ENCODE measurements around the gene TNXB. TPM values are rescaled to one million over a fixed set of nuclear protein-coding genes. Genes with fewer than 3 reads are reported as not detected.
A peak's percentile ranks its signal among the peaks of the same experiment; 100 is the strongest.

TNXB gene
- total RNA-seq, 3 donors from 2014 or later: 20.1 to 87.0 (median 36.9) TPM

DNA sequence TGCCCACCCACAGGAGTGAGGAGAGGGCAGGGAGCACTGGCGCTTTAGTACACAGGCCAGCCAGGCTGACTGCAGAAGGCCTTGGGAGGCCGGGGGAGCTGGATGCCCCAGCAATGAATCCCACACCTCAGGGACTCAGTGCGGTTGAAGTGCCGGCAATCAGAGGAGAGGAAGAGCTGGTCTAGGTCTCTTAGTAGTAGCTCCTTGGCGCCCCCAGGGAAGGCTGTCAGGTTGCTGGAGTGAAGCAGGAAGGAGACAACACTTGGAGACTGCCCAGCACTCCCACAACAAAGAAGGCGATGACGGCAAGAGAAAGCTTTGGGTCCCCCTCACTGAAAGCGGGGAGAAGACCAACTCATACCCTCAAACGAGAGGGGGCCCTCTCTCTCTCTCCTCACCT, 8.3 kb upstream of the TNXB start:
- Histone ChIP-seq H3K4me1 (ENCODE audit: low read depth) (peaks cover 7% of the 10 kb centered on the region), H3K4me3 (no peak overlapping the region), H3K36me3 (ENCODE audit: low read depth) (no peaks in the 10 kb centered on the region), H3K9me3 (no peaks in the 10 kb centered on the region)
- intact Hi-C loops (cut with DNase I, micrococcal nuclease): no loop called here
- TF ChIP-seq, protein P1, sequence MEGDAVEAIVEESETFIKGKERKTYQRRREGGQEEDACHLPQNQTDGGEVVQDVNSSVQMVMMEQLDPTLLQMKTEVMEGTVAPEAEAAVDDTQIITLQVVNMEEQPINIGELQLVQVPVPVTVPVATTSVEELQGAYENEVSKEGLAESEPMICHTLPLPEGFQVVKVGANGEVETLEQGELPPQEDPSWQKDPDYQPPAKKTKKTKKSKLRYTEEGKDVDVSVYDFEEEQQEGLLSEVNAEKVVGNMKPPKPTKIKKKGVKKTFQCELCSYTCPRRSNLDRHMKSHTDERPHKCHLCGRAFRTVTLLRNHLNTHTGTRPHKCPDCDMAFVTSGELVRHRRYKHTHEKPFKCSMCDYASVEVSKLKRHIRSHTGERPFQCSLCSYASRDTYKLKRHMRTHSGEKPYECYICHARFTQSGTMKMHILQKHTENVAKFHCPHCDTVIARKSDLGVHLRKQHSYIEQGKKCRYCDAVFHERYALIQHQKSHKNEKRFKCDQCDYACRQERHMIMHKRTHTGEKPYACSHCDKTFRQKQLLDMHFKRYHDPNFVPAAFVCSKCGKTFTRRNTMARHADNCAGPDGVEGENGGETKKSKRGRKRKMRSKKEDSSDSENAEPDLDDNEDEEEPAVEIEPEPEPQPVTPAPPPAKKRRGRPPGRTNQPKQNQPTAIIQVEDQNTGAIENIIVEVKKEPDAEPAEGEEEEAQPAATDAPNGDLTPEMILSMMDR (IDR thresholded peaks at IDR 0.05): no peak
- DNase-seq (no peak), ATAC-seq (no peak)

DNA sequence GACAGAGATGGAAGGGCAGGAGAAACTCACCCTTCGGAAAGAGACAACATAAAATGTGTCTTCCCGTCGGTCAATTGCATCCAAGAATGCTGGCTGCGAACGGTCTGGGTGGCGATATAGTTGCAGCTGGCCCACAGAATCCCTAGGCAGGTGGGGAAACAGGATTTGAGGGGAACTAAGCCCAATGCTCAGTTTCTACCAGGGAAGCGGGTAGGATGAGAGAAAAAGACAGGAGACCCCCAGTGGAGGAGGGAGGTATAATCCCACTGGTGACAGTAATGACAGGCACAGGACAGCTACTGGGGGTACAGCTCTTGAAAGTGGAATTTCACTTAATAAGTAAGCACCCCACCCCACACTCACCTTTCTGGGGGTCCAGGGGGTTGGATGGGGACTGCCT, 7.5 kb upstream of the TNXB start:
- no peak for DNase-seq
- intact Hi-C loops (cut with DNase I, micrococcal nuclease): no loop called here
- peaks cover 7% of the 10 kb centered on the region for H3K4me1 ChIP-seq (ENCODE audit: low read depth)
- TF ChIP-seq, protein P1 (IDR thresholded peaks at IDR 0.05): no peak
- no peaks in the 10 kb centered on the region for H3K9me3 ChIP-seq
- ATAC-seq: no peak
- no peak overlapping the region for H3K4me3 ChIP-seq
- no peaks in the 10 kb centered on the region for H3K36me3 ChIP-seq (ENCODE audit: low read depth)

DNA sequence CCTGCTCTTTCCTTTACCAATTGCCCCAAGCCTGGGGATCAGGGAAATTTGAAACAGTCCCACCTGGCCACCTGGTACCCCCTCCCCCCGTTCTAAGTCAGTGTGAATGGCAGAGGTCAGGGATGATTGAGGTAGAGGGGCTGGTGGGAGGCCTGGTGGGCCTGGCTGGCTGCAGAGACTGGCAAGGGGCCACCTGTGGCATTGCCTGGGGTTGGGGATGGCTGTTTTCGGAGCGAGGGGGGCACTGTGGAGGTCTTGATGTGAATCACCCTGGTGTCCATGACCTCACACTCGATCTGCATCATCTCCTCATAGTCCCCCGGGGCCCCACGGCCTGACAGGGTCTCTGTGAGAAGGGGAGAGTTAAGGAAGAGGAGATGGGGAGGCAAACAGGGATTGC, 6.5 kb upstream of the TNXB start:
- H3K9me3 ChIP-seq: no peaks in the 10 kb centered on the region
- H3K36me3 ChIP-seq (ENCODE audit: low read depth): no peaks in the 10 kb centered on the region
- DNase-seq (no peak), ATAC-seq (no peak)
- H3K4me3 ChIP-seq: no peak overlapping the region
- TF ChIP-seq, protein P1 (IDR thresholded peaks at IDR 0.05): no peak
- intact Hi-C loops (cut with DNase I, micrococcal nuclease): no loop called here
- H3K4me1 ChIP-seq (ENCODE audit: low read depth): peaks cover 7% of the 10 kb centered on the region

DNA sequence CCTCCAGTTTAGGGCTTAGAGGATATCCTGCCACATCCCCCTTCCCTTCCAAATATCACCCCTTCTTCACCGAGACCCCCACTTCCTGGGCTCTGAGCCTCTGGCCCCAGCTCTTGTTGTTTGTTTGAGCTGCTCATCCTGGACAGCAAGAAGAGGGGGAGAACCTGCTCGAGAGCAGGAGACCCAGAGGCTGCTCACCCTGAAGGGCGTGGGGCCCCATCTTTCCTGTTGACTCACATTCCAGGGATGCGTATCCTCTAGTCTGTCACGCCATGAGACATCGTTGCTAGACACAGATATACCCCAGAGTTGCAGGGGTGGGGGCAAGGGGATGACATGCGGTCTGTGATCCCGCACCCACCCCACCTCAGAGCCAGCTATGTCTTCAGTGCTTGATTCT, 5.7 kb upstream of the TNXB start:
- intact Hi-C loops (cut with DNase I, micrococcal nuclease): no loop called here
- ATAC-seq: no peak
- TF ChIP-seq, protein P1 (IDR thresholded peaks at IDR 0.05): no peak
- Histone ChIP-seq H3K9me3 (no peaks in the 10 kb centered on the region), H3K4me1 (ENCODE audit: low read depth) (peaks cover 7% of the 10 kb centered on the region), H3K36me3 (ENCODE audit: low read depth) (no peaks in the 10 kb centered on the region), H3K4me3 (no peak overlapping the region)
- DNase-seq: no peak

DNA sequence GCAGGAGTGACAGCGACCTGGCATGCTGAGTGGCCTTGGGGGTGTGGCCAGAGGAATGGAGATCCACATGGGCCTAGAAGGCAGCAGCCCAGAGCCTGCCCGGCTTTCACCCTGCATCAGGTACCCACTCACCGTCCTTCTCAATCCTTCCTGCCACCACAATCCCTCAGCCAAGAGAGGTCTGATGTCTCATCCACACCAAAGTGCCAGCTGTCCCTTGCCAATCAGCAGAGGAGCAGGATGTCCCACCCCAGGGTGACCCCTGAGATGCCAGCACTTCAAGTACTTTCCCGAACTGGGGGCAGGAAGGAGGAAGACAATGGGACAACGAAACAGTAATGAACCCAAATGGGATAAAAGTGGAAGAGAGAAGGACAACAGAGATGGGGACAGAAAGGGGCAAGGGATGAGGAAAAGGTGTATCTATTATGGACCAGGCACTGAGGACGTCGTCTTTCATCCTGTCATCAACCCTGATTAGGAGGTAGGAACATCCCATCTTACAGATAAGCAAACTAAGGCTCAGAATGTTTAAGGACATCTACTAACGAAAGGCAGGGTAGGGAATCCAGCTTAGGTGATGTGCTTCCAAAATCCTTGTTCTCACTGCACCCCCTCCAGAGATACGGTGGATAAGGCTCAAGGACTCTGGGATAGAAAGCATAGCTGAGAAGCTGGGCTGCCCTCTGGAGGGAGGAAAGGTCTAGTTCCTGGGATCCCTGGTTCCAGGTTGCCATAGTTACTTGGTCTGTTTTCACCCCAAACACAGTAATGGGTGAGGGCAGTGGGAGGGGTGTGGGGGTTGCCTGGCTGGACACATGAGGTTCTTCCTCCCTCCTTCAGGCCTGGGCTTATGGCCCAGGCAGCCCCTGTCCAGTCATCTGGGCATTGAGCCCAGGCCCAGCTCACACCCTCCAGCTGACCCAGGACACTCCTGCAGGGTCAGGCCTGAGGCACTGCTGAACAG, 4.5 kb upstream of the TNXB start:
- peak; percentile 51 for ATAC-seq
- Histone ChIP-seq H3K9me3 (no peaks in the 10 kb centered on the region), H3K36me3 (ENCODE audit: low read depth) (no peaks in the 10 kb centered on the region), H3K4me3 (no peak overlapping the region), H3K4me1 (ENCODE audit: low read depth) (peaks cover 5% of the 10 kb centered on the region)
- TF ChIP-seq, protein P1 (IDR thresholded peaks at IDR 0.05): no peak
- intact Hi-C loops (cut with DNase I, micrococcal nuclease): no loop called here
- peak; percentile 60 to 84 (median 69) for DNase-seq
